EL (cell line): Measurements from ENCODE around the gene TTC39C.
A peak's percentile ranks its signal among the peaks of the same experiment; 100 is the strongest.

Experiments used
- DNase-seq: peaks from one replicate; pipeline ENCODE4 v3.0.0-alpha.2; 2016

Gene TTC39C

GRCh38 chr18:23992089-23992940 lies 22.2 kb upstream of the TTC39C start:
- DNase-seq = no peak

GRCh38 chr18:23992941-23993280 lies 21.6 kb upstream of the TTC39C start:
- DNase-seq = no peak

GRCh38 chr18:23994361-23994902 lies 20.1 kb upstream of the TTC39C start:
- peak; percentile 95 for DNase-seq

GRCh38 chr18:23995180-23995579 lies 19.4 kb upstream of the TTC39C start:
- DNase-seq = no peak

- DNase-seq = no peak
These were observed 16.5 kb upstream of the TTC39C start for GRCh38 chr18:23998018-23998417.

- DNase-seq = no peak
These were observed 15.7 kb upstream of the TTC39C start for GRCh38 chr18:23998820-23999219.

- DNase-seq = no peak
These were observed 13.7 kb upstream of the TTC39C start for GRCh38 chr18:24000613-24001490.

- DNase-seq = no peak
These were observed 12.1 kb upstream of the TTC39C start for GRCh38 chr18:24002479-24002878.

GRCh38 chr18:24003288-24003687 lies 11.3 kb upstream of the TTC39C start:
- no peak for DNase-seq

- no peak for DNase-seq
These were observed 10.5 kb upstream of the TTC39C start for GRCh38 chr18:24003903-24004640.

GRCh38 chr18:24006712-24007313 lies 7.7 kb upstream of the TTC39C start:
- no peak for DNase-seq

GRCh38 chr18:24009246-24009645 lies 5.3 kb upstream of the TTC39C start:
- no peak for DNase-seq

GRCh38 chr18:24009651-24010333 lies 4.8 kb upstream of the TTC39C start:
- DNase-seq = no peak

- no peak for DNase-seq
These were observed 3.9 kb upstream of the TTC39C start for GRCh38 chr18:24010673-24011072.

- DNase-seq = no peak
These were observed 3.2 kb upstream of the TTC39C start for GRCh38 chr18:24011123-24011917.

GRCh38 chr18:24013051-24013450 lies 1.5 kb upstream of the TTC39C start:
- no peak for DNase-seq

GRCh38 chr18:24014986-24015638 lies 558 bp downstream of the TTC39C start:
- DNase-seq = peak; percentile 77

- DNase-seq = no peak
These were observed 1.4 kb downstream of the TTC39C start for GRCh38 chr18:24015639-24016631.

- DNase-seq = no peak
These were observed 2.1 kb downstream of the TTC39C start for GRCh38 chr18:24016643-24017042.
